HG03558 (cell line): ENCODE results near the gene ARHGAP9.
"Not testable (repeated sequence)": the region's sequence is repeated elsewhere in the genome, so short reads cannot be mapped to it uniquely, and the experiment has no call there.

Experiments
- ATAC-seq: cut with Tn5 transposase; IDR thresholded peaks from one replicate; pipeline ENCODE4 v1.9.1; 2021; ENCODE audit warnings: moderate number of reproducible peaks; ENCODE audit not compliant: unreplicated experiment; ENCODE audit errors: extremely low read depth

Gene ARHGAP9

DNA sequence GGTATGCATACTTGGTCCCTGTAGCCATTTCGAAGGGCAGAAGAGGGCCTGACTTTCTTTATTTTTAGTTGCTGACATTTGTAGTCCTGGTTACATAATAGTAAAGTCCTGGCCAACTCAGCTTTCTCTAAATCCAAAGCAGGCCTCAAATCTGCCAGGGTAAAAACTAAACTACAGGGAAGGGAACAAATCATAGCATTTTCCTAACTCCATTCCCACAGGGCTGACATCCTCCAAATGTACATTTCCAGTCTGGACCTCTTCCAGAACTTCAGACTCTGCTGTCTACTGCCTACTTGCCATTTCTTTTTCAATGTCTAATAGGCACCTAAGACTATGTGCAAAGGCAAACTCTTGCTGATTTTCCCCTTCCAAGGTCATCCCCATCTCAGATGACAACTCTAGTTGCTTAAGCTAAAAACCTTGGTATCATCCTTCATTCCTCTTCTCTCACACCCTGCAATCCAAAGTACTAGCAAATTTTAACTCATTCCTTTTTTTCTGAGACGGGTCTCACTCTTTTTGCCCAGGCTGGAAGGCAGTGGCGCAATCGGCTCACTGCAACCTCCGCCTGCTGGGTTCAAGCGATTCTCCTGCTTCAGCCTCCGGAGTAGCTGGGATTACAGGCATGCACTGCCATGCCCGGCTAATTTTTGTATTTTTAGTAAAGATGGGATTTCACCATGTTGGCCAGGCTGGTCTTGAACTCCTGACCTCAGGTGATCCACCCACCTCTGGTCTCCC lies 38.7 kb upstream of the ARHGAP9 start:
- ATAC-seq = no peak

DNA sequence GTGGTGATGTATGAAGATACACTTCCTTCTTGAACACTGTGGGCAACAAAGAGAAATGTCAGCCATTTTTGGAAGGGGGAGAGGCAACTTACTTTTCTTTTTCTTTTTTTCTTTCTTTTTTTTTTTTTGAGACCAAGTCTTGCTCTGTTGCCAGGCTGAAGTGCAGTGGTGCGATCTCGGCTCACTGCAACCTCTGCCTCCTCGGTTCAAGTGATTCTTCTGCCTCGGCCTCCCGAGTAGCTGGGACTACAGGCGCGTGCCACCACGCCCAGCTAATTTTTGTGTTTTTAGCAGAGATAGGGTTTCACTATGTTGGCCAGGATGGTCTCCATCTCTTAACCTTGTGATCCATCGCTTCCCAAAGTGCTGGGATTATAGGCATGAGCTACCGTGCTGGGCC lies 38.1 kb upstream of the ARHGAP9 start:
- not testable (repeated sequence) for ATAC-seq

DNA sequence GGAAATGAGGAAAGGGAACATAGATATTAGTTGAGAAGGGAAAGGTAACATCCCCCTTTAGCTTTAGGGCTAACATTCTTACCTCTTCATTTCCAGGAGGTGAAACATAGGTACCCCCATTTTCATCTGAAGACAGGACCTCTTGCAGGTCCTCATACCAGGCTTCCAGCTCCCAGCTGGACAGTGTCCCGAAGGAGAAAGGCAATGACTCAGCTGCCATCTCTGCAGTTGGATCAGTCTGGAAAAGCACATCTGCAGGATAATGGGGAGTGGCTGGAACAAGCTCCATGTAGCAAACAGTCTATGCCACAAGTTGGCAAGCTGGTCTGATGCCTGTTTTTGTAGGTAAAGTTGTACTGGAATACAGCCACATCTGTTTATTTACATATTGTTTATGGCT lies 37.5 kb upstream of the ARHGAP9 start:
- no peak for ATAC-seq

DNA sequence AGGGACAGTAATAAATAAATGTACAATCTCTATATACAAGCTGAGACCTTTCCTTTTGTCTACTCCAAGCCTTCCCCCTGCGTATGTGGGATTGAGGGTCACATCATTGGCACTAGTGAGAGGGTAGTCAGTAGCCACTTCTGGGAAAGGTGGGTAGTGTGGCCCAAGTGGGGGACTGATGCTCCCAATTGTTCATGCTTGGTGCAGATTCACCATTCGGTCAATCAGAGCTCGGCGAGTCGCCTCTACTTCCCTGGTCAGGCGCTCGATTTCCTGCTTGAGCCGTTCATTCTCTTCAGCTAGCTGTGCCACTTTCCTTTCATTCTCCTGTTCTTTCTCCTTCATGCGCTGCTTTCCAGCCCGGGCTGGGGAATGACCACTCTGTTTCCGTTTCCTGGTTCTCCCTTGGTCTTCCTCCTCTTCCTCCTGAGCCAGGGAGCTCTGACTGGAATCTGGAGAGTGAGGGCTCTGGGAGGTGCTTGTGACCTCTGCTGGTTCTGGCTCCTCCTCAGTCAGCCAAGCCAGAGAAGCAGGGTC lies 37.0 kb upstream of the ARHGAP9 start:
- ATAC-seq = no peak

DNA sequence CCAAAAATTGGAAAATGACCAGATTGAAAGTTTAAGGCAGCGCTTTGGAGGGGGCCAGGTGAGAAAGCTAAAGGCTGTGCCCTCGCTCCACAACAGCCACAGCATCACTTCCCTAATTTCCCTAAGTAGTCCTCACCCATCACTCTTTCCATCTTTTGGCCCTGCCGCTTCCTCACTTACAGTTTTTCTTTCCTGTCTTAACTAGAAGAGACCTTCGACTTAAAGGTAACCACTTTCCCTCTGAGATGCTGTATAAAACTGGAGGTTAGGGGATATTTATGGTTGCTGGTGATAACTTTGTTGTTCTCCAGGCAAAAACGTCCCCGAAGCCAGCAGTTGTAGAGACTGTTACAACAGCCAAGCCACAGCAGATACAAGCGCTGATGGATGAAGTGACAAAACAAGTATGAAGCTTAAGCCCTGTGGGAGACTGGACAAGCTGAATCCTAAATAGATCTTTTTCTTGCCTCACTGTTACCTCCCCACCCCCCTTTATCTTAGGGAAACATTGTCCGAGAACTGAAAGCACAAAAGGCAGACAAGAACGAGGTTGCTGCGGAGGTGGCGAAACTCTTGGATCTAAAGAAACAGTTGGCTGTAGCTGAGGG lies 36.4 kb upstream of the ARHGAP9 start:
- ATAC-seq = no peak

DNA sequence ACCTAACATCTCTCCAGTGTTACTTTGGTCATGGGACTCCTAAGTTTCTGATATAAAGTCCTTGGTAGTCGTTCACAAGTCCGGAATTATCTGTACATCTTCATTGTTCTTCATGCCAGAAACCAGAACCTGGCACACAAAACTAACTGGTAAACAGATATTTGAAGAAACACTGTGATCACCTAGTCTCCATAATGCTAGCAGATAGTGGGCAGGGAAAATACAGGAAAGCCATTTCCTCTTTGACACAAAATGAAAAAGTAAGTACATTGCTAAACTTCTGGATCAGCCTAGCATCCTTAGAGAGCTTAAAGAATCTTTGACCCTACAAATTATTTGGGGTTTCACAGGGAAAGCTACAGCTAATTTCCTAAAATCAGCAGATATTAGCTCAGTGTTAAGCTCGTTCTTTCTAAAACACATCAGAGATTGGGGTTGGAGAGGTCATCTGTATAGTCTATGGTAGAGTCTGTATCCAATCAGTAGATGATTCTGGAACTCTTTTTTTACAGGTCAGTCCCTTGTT lies 35.8 kb upstream of the ARHGAP9 start:
- ATAC-seq = no peak

DNA sequence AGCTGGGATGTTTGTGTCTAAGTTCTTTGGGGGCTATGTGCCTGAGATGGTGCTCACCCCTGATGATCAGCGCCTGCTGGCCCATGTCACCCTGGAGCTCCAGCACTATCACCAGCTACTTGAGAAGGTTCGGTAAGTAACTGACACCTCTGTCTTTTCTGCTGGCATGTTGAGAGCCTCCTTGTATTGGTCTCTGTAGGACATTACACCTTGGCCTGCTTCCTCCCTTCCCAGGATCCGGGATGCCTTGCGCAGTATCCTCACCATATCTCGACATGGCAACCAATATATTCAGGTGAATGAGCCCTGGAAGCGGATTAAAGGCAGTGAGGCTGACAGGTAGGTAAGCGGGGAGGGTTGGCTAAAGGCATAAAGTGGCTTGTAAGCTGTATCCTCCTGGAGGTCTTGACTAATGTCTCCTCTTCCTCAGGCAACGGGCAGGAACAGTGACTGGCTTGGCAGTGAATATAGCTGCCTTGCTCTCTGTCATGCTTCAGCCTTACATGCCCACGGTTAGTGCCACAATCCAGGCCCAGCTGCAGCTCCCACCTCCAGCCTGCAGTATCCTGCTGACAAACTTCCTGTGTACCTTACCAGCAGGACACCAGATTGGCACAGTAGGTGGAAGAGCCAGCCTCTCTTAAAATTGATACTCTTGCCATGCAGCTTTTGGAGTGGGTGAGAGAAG lies 35.2 kb upstream of the ARHGAP9 start:
- ATAC-seq = no peak

DNA sequence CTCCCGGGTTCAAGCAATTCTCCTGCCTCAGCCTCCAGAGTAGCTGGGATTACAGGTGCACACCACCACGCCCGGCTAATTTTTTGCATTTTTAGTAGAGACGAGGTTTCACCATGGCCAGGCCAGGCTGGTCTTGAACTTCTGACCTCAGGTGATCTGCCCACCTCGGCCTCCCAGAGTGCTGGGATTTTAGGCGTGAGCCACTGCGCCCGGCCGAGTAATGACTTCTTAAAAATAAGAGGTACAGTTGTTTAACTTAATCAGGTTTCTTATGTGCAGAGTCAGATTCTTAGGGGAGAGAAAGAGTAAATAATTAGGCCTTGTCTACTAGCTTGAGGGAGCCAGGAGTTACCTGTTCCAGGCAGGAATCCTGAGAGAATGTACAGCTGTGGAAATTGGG lies 34.6 kb upstream of the ARHGAP9 start:
- ATAC-seq = not testable (repeated sequence)

DNA sequence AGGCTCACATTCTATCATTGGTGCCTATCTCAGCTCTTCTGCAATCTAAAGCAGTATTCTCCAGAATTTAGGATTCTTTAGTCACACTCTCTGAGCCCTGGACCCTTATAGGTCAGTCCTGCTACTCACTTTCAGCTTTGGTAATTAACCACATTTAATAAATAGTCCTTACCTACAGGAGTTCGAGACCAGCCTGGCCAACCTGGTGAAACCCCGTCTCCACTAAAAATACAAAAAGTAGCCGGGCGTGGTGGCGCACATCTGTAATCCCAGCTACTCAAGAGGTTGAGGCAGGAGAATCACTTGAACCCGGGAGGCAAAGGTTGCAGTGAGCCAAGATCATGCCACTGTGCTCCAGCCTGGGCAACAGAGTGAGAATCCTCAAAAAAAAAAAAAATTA lies 34.0 kb upstream of the ARHGAP9 start:
- ATAC-seq = not testable (repeated sequence)

DNA sequence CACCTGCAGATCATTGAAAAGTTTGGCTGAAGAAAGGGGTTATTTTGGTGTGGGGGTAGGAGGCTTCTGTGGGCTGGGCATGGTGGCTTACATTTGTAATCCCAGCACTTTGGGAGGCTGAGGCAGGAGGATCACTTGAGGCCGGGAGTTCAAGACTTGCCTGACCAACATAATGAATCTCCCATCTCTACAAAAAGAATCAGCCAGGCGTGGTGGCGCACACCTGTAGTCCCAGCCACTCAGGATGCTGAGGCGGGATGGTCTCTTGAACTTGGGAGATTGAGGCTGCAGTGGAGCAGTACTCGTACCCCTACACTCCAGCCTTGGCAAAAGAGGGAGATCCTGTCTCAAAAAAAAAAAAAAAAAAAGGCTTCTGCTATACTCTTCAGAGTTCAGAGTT lies 33.6 kb upstream of the ARHGAP9 start:
- no peak for ATAC-seq

DNA sequence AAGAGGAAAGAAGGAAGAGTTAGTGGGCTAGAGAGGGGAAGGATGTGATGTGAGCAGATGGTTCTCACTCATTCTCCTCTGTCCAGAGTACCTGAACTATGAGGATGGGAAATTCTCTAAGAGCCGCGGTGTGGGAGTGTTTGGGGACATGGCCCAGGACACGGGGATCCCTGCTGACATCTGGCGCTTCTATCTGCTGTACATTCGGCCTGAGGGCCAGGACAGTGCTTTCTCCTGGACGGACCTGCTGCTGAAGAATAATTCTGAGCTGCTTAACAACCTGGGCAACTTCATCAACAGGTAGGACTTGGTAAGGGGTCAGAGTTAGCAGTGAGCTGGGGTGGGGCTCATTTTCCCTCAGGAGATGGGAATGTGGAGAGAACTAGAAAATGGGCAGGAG lies 33.0 kb upstream of the ARHGAP9 start:
- ATAC-seq = no peak

DNA sequence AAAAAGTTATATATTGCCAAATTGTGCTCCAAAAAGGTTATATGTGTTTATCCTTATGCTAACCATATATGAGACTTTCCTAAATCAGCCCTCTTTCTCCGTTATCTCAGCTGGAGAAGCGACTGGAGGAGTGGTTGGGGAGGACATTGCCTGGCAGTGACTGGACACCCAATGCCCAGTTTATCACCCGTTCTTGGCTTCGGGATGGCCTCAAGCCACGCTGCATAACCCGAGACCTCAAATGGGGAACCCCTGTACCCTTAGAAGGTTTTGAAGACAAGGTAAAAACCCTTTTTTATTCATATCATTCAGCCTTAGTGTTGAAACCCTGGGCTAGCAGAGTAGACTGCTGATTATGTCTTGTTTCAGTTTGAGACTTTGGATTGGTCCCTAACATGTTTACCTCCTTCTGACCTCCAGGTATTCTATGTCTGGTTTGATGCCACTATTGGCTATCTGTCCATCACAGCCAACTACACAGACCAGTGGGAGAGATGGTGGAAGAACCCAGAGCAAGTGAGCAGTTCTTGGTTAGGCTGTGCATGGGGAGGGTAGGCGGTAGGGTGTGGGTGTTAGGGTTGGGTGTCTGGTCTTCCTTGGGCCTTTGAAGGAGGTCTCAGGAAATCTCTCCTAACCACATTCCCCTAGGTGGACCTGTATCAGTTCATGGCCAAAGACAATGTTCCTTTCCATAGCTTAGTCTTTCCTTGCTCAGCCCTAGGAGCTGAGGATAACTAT lies 32.1 kb upstream of the ARHGAP9 start:
- ATAC-seq = no peak

DNA sequence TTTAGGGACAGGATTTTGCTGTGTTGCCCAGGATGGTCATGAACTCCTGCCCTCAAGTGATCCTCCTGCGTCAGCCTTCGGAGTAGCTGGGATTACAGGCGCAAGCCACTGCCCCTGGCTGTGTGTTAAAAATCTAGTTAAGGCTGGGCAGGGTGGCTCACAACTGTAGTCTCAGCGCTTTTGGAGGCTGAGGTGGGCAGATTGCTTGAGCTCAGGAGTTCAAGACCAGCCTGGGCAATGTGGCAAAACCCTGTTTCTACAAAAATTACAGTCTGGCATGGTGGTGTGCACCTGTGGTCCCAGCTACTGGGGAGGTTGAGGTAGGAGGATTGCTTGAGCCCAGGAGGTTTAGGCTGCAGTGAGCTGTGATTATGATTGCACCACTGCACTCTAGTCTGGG lies 31.5 kb upstream of the ARHGAP9 start:
- ATAC-seq = no peak

DNA sequence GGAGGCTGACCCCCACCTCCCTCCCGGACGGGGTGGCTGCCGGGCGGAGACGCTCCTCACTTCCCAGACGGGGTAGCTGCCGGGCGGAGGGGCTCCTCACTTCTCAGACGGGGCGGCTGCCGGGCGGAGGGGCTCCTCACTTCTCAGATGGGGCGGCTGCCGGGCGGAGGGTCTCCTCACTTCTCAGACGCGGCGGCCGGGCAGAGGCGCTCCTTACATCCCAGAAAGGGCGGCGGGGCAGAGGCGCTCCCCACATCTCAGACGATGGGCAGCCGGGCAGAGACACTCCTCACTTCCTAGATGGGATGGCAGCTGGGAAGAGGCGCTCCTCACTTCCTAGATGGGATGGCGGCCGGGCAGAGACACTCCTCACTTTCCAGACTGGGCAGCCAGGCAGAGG lies 28.1 kb upstream of the ARHGAP9 start:
- ATAC-seq = not testable (repeated sequence)

DNA sequence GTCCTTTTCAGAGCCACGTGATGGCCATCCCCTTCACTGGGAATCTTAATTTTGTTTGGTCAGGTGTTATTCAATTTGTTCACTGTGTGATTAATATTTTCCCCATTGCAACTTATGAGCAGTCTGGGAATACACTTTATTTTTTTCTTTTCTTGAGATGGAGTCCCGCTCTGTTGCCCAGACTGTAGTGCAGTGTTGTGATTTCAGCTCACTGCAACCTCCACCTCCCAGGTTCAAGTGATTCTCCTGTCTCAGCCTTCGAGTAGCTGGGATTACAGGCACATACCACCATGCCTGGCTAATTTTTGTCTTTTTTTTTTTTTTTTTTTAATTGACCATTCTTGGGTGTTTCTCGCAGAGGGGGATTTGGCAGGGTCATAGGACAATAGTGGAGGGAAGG lies 26.9 kb upstream of the ARHGAP9 start:
- not testable (repeated sequence) for ATAC-seq

DNA sequence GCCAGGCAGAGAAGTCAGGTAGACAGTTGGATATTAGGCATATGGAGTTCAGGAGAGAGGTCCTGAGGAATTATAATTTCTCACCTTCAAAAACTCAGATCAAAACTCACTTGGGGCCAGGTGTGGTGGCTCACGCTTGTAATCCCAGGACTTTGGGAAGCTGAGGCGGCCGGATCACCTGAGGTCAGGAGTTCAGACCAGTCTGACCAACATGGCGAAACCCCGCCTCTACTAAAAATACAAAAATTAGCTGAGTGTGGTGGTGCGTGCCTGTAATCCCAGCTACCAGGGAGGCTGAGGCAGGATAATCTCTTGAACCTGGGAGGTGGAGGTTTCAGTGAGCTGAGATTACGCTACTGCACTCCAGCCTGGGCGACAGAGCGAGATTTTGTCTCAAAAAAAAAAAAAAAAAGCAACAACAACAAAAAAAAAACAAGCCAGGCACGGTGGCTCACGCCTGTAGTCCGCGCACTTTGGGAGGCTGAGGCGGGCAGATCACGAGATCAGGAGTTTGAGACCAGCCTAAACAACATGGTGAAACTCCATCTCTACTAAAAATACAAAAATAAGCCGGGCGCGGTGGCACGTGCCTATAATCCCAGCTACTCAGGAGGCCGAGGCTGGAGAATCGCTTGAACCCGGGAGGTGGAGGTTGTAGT lies 22.8 kb upstream of the ARHGAP9 start:
- not testable (repeated sequence) for ATAC-seq

DNA sequence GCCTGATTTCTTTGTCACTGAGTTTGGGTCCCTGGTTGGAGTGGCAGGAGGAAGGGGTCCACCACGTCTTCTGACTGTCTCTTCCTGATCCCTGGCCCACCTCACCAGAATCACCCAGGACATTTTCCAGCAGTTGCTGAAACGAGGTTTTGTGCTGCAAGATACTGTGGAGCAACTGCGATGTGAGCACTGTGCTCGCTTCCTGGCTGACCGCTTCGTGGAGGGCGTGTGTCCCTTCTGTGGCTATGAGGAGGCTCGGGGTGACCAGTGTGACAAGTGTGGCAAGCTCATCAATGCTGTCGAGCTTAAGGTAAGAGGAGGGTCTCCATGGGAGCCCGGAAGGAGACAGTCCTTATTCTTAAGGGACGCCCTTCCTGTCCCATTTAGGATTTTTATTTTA lies 20.5 kb upstream of the ARHGAP9 start:
- ATAC-seq = no peak

DNA sequence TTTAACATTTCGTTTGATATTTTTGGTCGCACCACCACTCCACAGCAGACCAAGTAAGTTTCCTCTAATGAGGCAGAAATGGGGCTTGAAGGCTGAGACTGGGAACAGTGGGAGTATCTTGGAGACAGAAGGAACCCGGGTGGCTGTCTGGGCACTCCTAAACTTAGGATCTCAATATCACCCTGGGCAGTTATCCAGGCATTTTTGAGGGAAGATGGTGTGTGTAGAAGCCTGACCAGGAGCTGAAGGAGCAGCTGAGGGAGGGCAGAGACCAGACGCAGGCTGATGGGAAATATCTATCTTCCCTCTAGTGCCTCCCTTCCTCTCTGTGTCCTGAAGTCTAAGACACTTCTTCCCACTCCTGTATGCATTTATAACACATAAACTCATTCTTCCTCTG lies 18.9 kb upstream of the ARHGAP9 start:
- no peak for ATAC-seq

DNA sequence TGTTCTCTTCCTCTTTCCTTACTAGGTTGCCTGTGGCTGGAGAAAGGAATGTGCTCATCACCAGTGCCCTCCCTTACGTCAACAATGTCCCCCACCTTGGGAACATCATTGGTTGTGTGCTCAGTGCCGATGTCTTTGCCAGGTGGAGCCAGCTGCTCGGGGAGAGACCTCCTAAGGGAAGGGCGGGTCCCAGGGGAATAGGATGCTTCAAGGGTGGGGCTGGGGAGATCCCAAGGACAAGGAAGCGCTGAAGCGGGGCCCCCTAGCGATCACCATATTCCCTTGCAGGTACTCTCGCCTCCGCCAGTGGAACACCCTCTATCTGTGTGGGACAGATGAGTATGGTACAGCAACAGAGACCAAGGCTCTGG lies 18.5 kb upstream of the ARHGAP9 start:
- ATAC-seq = no peak
